NCI-H748 (cell line): ENCODE results near the gene IDI2.
"Not testable (repeated sequence)": the region's sequence is repeated elsewhere in the genome, so short reads cannot be mapped to it uniquely, and the experiment has no call there.

Experiments used
- DNase-seq: peaks from one replicate; lab custom pipeline; 2025; ENCODE audit not compliant: unreplicated experiment; lab: John Stamatoyannopoulos, UW

Gene IDI2

GRCh38 chr10:1047937-1048336 is 22.3 kb upstream of the IDI2 start:
- peak; percentile 29 for DNase-seq

GRCh38 chr10:1045415-1045814 is 19.8 kb upstream of the IDI2 start:
- no peak for DNase-seq

- DNase-seq = no peak
Observed at GRCh38 chr10:1044964-1045363, 19.3 kb upstream of the IDI2 start.

- DNase-seq = no peak
Observed at GRCh38 chr10:1044146-1044545, 18.5 kb upstream of the IDI2 start.

GRCh38 chr10:1043532-1043995 is 17.9 kb upstream of the IDI2 start:
- no peak for DNase-seq

- DNase-seq = no peak
Observed at GRCh38 chr10:1041514-1041913, 15.9 kb upstream of the IDI2 start.

- no peak for DNase-seq
Observed at GRCh38 chr10:1040133-1040532, 14.5 kb upstream of the IDI2 start.

- DNase-seq = not testable (repeated sequence)
Observed at GRCh38 chr10:1038769-1039168, 13.1 kb upstream of the IDI2 start.

GRCh38 chr10:1037098-1037497 is 11.4 kb upstream of the IDI2 start:
- DNase-seq = no peak

- DNase-seq = no peak
Observed at GRCh38 chr10:1036341-1036791, 10.7 kb upstream of the IDI2 start.

- DNase-seq = no peak
Observed at GRCh38 chr10:1035201-1035600, 9.5 kb upstream of the IDI2 start.

GRCh38 chr10:1034758-1035157 is 9.1 kb upstream of the IDI2 start:
- DNase-seq = no peak

- DNase-seq = no peak
Observed at GRCh38 chr10:1033601-1034000, 7.9 kb upstream of the IDI2 start.

- no peak for DNase-seq
Observed at GRCh38 chr10:1029838-1030237, 4.2 kb upstream of the IDI2 start.

- no peak for DNase-seq
Observed at GRCh38 chr10:1026578-1026977, 919 bp upstream of the IDI2 start.

GRCh38 chr10:1024103-1024502 is 1.6 kb downstream of the IDI2 start:
- no peak for DNase-seq

- no peak for DNase-seq
Observed at GRCh38 chr10:1022413-1022812, 3.2 kb downstream of the IDI2 start.

- DNase-seq = no peak
Observed at GRCh38 chr10:1020958-1021357, 4.7 kb downstream of the IDI2 start.

GRCh38 chr10:1020460-1020859 is 5.2 kb downstream of the IDI2 start:
- no peak for DNase-seq

GRCh38 chr10:1019362-1019761 is 6.3 kb downstream of the IDI2 start:
- DNase-seq = no peak

GRCh38 chr10:1015688-1016087 is 10.0 kb downstream of the IDI2 start:
- no peak for DNase-seq

- DNase-seq = no peak
Observed at GRCh38 chr10:1011696-1012095, 14.0 kb downstream of the IDI2 start.

GRCh38 chr10:1010703-1011102 is 15.0 kb downstream of the IDI2 start:
- DNase-seq = no peak

- DNase-seq = not testable (repeated sequence)
Observed at GRCh38 chr10:1009947-1010346, 15.7 kb downstream of the IDI2 start.
